ENCODE measurements around the gene TIPRL.
"Not testable (repeated sequence)": the region's sequence is repeated elsewhere in the genome, so short reads cannot be mapped to it uniquely, and the experiment has no call there.

The TIPRL gene

DNA sequence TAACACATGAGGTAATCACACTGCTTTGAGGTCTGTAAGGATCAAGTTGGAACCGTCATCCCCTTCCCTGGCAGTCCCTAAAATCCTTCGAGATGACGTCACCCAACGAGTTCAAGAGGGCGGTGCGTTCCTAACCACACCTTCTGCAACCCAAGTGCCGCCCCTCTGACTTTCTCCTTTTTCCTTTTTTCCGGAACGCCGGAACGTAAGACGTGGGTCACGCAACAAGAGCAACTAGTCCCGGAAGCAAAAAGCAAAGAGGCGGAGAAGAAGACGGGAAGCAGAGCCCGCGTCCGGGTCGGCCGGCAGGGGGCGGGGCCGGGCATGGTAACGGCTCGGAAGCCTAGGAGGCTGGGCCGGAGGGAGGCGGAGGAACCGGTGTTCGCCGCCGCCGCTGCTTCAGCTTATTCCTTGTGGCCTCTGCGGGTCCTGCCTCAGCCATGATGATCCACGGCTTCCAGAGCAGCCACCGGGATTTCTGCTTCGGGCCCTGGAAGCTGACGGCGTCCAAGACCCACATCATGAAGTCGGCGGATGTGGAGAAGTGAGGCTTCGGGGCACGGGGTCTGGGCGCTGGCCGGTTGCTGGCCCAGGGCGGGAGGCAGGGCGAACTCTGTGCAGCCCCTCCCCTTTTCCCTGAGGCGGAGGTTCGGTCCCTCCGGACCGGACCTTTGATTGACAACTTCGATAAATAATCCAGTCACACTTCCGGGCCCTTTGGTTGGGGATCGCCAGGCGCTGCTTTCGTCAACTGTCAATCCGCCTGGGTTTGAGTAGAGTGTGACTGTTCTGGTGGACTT lies at the start of gene TIPRL:
Gene TIPRL (plus strand): TSS at position 325 of the 800 bp plus-strand sequence. CDS start 116 bp downstream, at position 441.
- peak; percentile 94 for DNase-seq

DNA sequence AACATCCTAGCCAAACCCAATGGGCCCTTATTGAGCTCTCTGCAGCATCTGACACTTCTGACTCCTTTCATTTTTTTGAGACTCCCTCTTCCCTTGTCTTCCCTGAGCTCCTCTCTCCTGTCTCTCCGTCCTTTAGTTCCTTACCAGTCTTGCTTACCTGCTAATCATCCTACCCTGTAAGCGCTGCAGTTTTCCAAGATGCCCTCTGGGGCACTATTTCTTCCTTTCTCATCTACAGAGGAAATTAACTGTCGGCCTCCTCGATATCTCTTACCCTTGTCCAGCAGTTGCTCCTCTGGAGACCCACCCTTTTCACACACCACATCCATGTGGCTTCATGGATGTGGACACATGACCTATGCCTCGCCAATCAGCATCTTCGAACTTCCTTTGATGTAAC lies 48.8 kb upstream of the TIPRL start:
- DNase-seq: no peak

DNA sequence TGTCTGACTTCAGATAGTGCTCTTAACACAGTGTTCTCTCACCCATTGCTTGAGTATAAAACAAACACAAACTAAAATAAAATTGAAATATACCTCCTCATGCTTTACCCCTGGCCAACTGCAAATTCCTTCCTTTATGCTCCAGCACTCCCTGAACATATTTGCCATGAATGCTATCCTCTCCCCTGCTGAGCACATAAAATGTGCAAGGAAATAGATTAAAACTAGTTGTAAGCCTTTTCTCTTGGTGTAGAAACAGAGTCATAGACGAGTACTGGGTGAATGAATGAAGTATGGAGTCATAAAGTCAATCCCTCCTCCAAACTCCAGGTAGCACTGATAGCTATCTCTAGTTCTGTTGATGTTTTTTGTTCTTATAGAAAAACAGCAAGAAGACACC lies 44.6 kb upstream of the TIPRL start:
- DNase-seq: no peak

DNA sequence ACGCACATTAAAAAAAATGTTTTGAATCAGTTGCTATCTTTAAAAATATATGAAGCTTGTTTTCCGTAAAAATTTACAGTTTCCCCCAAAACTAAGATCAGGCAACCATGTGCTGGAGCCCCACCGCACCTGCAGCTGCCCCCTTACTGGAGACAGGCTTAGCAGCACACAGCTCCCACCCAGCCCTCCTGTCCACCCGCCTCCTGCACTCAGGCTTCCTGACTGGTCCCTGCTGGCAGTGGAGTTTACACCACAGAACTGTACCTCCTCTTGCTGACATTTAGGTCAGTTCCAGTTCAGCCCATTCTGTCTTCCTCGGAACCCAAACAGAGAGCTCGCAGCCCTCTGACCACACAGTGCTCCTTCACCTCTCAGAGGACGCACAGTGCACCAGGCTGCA lies 44.1 kb upstream of the TIPRL start:
- DNase-seq: no peak

DNA sequence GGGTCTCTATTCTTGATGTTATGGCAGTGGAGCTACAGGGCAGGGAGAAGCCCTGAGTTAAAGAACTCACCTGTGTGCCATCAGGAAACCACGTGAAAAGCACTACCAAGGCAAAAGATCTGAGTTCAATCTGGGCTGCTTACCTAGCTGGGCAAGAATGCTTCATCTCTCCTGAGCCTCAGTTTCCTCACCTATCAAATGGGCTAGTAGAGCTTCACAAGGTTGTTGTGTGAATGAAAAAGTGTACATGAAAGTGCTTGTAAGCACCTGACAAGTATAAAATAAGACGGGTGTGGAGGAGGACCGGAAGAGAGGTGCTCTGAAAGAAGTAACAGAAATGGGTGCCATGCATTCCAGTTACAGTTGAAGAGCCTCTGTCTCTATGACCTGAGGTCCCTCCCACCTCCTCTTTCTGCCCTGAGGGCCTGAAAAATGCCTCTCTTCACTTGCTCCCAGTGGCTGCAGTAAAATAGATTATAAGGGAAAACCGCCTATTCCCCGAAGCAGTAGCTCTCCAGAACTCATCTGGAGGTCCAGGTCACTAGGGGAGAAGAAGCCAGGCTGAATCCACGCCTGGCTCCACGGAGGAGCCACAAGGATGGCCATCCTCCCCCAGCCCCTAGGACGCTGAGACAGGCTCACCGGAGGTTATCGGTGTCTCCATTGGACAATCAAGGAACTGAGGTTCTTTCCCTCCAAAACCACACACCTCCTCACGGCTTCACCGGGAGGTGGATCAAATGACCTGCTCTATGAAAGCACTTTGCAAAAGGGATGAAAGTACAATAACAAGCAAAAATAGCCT lies 43.4 kb upstream of the TIPRL start:
- DNase-seq: peak; percentile 7

DNA sequence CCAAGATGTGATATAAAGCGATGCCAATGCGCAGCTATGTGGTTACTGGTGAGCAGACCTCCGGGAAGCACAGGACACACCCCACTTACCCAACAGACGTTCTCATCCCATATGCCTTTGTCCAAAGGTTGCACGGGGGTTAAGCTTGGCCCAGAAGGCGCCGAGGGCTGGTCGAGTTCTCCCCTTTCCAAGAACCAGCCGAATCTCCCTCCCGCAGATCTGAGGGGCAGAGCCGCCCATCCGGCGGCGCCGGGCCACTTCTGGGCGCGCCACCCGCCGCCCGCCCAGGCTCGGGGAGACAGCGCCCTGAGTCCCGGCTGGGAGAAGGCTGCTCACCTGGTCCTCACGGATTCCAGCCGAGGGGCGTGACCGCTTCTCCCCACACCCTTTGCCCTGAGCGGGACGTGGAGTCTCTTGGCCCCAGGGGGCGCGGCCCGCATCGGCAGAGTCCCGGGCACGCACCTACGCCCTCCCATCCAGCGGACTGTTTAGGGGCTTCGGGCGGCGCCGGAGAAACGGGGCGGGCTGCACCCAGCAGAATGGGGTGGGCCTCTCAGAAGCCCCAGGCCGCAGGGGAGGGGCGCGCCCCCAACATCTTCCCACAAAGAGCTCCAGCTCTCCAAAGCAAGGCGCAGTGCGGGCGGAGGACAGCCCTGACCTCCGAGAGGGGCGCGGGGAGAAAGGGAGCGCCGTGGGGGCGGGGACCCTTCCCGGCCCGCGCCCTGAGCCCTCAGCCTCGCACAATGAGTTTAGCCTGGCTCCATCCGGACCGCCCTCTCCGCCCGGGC lies 42.6 kb upstream of the TIPRL start:
- DNase-seq: no peak

DNA sequence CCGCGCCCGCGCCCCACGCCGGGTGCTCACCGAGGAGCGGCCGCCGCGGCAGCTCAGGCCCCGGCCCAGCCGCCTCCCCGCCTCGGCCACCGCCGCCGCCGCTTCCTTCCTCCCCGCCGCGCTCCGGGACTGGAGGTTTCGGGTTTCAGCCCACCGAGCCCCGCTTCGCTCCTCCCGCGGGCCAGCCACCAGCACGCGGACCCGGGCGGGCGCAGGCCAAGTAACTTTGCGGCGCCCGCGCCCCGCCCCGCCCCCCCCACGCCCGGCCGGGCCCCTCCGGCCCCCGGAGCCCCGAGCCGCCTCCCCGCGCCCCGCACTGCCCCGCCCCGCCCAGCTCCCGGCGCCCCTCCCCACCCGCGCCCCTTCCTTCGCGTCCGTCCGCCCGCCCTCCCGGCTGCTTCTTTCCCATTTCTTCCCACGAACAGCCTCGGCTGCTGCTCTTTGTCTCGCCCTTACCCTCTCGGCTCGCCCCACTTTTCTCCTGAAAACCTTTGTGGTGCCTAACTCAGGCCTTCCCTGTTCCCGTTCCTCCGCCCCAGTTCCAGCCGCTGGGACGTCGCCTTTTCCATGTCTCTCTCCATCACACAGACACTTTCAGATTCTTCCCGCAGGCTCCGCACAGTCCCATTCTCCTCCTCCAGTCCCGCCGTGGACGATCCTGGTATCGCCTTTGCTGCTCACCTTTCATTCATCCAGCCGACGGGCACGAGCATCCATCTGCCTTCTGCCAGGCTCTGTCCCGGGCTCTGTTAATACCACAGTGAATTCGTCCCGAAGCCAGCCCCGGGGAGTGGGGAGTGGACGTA lies 41.9 kb upstream of the TIPRL start, which contains the start of gene GPR161:
Gene GPR161 (minus strand): TSS at position 222 of the 806 bp plus-strand sequence. CDS start 32,080 bp downstream, outside the sequence.
- peak; percentile 13 for DNase-seq

DNA sequence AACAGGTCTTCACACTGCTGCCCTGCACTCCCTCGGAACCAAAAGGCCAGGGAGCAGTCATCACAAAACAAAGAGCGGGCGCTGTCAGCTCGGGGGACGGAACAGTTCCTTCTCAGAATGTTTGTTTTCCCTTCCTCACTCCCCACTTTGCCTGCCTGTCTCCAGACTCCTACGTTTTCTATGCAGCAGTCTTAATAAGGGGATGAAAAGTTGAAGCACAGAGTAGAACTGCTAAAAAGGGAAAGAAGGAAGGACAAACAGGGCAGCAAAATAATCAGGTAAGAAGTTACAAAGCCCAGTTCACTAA lies 41.3 kb upstream of the TIPRL start:
- DNase-seq: no peak

DNA sequence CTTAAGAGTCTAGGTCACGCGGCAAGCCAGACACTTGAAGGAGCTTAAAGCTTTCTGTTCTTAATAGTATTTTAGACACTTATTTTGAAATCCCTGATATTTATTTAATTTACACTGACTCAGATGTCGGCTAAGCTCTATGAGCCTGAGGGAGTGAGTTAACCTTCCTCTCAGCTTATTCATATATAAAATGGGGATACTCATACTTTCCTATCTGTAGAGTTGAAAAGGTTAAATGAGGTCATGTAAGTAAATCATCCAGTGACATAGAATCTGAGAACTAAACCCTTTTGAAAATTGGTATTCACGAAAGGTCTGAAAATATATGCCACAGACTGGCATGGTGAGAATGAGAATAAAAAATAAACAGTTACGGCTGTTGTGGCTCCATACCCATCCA lies 40.6 kb upstream of the TIPRL start:
- no peak for DNase-seq

DNA sequence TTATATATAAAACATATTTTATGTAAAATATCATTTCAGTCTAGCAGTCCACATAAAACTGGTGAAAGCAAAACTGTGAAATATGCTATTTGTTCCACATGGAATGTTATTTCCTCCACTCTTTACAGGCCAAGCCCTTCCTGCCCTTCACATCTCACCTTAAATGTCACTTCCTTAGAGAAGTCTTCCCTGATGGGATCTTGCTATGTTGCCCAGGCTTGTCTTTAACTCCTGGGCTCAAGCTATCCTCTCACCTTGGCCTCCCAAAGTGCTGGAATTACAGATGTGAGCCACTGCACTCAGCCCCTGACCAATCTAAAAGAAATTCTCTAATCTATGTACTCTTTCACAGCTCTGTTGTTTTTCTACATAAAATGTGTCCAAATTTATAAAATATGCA lies 39.7 kb upstream of the TIPRL start:
- no peak for DNase-seq

DNA sequence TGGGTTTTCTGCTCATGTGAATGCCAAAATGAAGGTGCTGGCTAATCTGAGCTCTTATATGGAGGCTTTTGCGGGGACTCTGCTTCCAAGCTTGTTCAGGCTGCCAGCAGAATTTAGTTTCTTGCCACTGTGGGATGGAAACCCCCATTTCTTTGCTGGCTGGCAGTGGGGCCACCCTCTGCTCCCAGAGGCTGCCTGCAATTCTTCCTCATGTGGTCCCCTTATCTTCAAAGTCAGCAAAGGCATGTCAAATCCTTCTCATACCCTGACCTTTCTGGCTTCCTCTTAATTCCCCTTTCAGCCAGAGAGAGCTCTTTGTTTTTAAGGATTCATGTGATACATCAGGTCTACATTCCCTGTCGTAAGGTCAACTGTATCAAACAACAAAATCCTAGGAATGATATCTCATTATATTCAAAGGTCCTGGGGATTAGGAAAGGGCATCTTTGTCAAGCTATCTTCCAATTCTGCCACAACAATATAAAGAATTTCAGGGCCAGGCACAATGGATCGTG lies 36.8 kb upstream of the TIPRL start:
- no peak for DNase-seq

DNA sequence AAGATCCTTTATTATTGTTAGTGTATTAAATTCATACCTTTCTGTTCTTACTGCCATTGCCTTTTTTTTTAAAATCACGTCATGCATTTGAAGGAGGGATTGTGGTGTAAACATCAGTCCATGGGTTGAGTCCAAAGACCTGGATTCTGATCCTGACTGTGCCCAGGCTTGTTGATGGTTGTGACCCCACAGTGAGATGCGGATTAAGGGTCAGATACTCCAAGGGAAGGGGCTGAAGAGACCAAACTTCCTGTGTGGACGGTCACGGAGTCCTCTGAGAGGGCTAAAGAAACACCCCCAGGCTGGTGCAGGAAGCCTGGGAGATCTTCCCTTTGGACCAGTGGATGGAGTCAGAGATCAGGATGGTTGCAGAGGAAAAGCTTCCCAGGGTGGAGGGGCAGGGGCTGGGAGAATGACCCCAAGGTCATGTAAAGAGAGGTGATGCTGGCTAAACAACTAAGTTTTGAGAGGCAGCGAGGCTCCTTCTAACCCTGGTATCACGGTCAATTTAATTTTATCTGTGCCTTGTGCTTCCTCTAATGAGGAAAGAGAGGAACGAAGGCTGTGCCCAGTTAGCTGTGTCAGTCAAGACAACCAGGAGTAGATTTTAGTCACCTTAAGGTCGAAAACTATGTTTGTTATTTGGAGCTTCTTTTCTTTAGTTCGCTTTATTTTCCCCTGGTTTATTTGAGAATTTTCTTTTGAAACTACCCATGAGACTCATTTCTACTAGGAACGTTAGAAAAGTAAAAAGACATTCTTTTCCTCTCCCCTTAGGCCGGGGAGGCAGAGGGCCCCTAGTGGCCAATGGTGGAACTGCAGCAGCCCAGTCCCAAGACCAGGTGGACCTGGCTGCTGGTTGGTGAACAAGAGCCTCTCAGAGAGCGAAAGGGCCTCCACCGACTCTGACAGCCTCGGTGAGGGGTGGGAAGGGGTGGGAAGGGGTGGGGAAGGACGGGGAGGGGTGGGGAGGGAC lies 33.3 kb upstream of the TIPRL start:
- DNase-seq: peak; percentile 79

DNA sequence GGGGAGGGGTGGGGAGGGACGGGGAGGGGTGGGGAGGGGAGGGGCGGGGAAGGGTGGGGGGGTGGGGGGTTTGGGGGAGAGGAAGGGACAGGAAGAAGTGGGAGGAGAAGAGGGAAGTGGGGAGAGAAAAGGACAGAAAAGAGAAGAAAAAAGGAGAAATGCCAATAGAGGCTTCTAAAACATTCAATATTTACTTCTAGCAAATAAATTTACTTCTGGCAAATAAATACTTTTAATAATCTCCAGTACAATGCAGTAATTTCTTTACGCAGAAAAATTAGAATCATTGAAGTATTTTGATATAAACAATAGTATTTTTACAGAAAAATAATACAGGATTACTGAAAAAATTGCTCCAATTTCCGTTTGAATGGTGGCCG lies 32.6 kb upstream of the TIPRL start:
- no peak for DNase-seq

DNA sequence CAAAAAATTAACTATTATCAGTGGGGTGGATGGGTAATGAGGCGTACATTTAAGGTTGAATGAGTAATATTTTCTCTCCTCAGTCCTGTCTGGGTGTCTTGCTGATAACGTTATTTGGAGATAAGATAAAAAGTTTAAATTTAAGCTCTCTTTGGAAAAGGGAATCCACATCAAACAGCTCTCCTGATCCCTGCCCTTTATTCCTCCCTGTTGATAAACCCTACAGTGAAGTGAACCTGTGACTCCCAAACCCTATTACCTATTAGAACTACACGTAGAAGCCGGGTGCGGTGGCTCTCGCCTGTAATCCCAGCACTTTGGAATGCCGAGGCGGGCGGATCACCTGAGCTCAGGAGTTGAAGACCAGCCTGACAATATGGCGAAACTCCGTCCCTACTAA lies 32.1 kb upstream of the TIPRL start:
- no peak for DNase-seq

DNA sequence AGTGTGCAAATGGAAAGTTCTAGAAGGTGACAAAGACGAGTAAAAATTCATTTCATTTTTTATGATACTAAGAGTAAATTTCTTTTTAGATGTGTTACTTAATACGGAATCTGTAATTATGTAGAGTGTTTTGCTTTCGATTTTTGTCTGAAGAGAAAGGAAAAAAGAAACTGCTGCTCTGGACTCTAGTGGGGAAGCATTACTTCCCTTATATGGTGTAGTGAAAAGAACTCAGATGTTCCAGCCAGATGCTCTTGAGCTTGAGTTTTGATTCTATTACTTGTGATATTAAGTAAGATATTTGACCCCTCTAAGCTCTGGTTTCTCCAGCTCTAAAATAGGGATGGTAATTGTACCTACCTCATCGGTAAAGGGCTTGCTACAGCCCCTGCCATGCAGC lies 29.8 kb upstream of the TIPRL start:
- no peak for DNase-seq

DNA sequence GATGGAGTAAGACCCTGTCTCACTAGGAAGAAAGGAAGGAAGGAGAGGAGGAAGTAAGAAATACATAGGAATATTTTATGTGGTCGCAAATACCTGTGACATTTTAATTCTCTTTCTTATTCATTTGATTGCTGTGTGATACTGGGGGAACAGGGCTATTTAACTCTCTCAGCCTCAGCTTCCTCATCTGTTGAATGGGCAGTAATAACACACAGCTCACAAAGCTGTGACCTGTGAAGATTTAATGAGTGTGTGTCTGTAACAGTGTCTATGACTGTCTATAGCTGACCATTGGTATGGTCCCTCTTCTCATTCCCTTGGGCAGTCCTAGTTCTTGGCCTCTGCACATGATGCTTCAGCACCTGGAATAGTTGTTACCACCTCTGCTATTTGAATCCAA lies 28.5 kb upstream of the TIPRL start:
- DNase-seq: no peak

DNA sequence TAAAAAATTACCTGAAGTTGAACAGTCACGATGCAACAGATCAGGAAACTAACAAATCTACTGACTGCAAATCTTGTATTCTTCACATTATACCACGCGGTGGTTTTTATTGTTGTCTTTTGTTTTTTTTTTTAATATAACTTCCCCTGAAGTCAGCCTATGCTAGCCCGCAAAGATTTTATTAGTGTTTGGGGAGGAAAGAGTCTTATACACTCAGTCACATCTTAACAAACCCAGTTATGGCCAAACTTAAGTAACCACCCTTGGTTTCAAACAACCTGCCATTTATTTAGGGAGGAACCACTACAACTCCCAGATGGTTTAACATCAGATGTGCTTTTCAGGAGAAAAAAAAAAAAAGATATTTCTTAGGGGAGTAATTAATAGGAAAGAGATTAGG lies 26.8 kb upstream of the TIPRL start:
- no peak for DNase-seq

DNA sequence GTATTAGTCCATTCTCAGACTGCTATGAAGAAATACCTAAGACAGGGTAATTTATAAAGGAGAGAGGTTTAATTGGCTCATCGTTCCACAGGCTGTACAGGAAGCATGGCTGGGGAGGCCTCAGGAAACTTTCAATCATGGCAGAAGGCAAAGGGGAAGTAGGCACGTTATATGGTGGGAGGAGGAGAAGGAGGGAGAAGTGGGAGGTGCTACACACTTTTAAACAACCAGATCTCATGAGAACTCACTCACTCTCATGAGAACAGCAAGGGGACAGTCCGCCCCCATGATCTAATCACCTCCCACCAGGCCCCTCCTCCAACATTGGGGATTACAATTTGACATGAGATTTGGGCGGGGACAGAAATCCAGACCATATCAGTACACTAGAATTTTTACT lies 24.1 kb upstream of the TIPRL start:
- DNase-seq: not testable (repeated sequence)

DNA sequence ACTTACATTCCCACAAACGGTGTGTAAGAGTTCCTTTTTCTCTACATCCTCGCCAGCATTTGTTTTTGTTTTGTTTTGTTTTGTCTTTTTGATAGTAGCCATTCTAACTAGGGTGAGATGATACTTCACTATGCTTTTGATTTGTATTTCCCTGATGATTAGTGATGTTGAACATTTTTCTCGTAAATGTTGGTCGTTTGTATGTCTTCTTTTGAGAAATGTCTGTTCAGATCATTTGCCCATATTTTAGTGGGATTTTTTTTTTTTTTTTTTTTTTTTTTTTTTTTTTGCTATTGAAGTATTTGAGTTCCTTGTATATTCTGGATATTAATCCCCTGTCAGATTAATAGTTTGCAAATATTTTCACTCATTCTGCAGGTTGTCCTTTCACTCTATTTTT lies 22.9 kb upstream of the TIPRL start:
- no peak for DNase-seq

DNA sequence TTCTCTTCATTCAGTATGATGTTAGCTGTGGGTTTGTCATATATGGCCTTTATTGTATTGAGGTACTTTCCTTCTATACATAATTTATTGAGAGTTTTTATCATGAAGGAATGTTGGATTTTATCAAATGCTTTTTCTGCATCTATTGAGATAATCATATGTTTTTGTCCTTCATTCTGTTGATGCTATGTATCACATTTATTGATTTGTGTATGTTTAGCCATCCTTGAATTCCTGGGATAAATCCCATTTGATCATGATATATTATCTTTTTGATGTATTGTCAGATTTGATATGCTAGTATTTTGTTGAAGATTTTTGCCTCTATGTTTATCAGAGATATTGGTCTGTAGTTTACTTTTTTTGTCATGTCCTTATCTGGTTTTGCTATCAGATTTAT lies 21.1 kb upstream of the TIPRL start:
- DNase-seq: no peak

DNA sequence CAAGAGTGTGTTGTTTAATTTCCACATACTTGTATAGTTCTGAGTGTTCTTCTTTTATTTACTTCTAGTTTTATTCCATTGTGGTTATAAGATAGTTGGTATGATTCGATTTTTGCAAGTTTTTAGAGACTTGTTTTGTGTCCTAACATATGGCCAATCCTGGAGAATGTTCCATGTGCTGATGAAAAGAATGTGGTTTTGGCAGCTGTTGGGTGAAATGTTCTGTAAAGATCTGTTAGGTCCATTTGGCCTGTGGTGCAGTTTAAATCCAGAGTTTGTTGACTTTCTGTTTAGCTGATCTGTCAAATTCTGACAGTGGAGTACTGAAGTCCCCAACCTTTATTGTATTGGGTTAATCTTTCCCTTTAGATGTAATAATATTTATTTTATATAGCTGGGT lies 19.5 kb upstream of the TIPRL start:
- no peak for DNase-seq
